Body of pancreas (tissue), 4 donors: ENCODE measurements around the gene ADPRHL1.

Experiments
- POLR2A ChIP-seq, 3 donors: fragments of 450-650 bp; IDR thresholded peaks; one replicate each; pipeline ENCODE4 v1.6.1; 2016; ENCODE audit warnings: antibody characterized with exemption in 3 of 3, mild to moderate bottlenecking in 2 of 3
- TF ChIP-seq, protein P1 (sequence below), 7 experiments: fragments of 450-650 bp in 4 of 7; fragments of 200-600 bp in 3 of 7; sonication (generic) in 3 of 7; IDR thresholded peaks; one replicate each; pipeline ENCODE4 v1.5.1; 2016 to 2019; ENCODE audit warnings: antibody characterized with exemption in 7 of 7

DNA sequence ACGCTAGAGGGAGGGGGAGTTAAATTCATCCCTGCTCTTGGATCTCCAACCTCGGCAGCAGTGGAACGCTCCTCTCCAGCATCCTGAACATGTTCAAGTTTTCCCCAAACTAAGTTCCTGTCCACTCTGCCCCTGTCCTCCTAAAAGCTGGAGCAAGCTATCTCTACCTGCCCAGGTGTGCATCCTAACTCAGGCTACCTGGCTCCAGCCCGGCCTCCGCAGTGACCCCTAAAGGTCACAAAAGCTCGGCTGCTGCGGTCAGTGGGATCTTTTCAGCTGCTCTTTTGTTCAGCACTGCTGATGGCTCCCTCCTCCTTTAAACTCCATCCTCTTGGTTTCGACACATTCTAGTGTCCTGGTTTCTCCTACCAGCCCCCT is 35.9 kb upstream of the ADPRHL1 start:
- no peak for TF ChIP-seq POLR2A (IDR thresholded peaks at IDR 0.05)
- TF ChIP-seq, protein P1, sequence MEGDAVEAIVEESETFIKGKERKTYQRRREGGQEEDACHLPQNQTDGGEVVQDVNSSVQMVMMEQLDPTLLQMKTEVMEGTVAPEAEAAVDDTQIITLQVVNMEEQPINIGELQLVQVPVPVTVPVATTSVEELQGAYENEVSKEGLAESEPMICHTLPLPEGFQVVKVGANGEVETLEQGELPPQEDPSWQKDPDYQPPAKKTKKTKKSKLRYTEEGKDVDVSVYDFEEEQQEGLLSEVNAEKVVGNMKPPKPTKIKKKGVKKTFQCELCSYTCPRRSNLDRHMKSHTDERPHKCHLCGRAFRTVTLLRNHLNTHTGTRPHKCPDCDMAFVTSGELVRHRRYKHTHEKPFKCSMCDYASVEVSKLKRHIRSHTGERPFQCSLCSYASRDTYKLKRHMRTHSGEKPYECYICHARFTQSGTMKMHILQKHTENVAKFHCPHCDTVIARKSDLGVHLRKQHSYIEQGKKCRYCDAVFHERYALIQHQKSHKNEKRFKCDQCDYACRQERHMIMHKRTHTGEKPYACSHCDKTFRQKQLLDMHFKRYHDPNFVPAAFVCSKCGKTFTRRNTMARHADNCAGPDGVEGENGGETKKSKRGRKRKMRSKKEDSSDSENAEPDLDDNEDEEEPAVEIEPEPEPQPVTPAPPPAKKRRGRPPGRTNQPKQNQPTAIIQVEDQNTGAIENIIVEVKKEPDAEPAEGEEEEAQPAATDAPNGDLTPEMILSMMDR (IDR thresholded peaks at IDR 0.05) = no peak
